ENCODE results near the gene CD300E.
"Not testable (repeated sequence)": the region's sequence is repeated elsewhere in the genome, so short reads cannot be mapped to it uniquely, and the experiment has no call there.

CD300E gene, protein sequence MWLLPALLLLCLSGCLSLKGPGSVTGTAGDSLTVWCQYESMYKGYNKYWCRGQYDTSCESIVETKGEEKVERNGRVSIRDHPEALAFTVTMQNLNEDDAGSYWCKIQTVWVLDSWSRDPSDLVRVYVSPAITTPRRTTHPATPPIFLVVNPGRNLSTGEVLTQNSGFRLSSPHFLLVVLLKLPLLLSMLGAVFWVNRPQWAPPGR
- total RNA-seq = 0 reads per million in 2 experiments

DNA sequence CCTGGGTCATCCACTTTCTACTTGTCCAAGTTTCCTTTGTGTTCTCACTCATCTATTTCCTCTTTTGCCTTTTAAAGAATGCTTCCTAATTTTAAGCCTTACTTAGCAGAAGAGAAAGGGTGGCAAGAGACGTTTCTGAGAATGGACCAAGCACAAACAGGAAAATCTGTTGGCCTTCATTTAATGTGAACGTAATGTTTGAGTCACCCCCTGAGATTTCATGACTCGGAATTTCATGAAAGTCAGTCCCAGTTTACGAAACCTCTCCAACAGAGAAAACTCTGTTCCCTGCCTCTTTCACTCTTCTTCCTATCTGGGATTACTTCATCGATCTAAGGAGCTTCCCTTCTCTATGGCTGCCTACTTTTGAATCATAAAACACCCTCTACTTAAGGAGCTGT is at the start of gene CD300E:
Gene CD300E (minus strand): TSS at position 46 of the 401 bp plus-strand sequence. CDS start 117 bp downstream, outside the sequence.
- DNase-seq (ENCODE audit: low read depth) = no peak

DNA sequence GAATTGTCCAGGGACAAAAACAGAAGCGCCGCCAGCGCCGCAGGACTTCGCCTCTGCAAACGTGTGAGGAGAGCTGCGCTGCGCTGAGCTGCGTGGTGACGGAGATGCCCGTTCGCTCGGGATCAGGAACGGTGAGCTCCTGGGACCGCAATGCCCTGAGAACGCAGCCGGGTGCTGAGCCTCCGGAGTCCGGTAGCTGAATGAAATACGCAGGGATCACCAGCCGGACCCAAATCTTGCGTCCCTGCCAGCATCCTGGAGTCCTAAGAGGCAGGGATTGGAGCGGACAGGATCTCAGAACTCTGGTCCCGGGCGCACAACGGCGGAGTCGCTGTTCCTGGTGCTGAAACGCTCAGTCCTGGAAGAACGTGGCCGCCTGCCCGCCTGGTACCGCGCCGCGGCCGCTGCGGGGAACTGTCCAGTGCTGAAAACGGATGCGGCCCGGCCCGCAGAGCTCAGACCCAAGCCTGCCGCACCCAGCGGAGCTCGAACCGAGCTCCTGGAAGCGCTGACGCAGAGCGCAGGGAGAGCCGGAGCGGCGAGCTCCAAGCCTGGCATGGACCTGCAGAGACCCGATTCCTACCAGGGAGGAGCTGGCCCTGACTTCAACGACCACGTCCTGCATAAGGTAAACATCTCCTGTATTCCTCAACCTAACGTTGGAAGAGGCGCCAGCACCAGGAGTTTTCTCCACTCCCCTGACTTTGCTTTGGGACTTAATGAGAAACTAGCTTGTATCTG is 47.7 kb upstream of the CD300E start:
- peak; percentile 66 for DNase-seq (ENCODE audit: low read depth)

DNA sequence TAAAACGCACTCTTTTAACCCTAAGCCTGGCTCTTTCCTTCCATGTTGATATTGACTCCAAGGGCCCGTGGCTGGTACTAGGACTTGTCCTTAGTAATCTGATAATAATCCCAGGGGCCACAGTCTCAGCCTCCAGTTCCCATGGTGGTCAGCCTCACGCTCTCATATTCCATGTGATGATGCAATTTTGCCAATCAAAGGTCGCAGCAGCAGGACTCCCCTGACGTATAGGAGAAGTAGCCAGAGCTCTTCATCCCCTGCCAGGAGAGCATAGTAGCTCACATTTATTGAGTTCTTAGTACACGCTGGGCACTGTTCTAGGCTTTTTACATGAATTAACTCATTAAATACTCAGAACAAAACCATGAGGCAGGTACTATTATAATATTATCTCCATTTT is 46.8 kb upstream of the CD300E start:
- no peak for DNase-seq (ENCODE audit: low read depth)

DNA sequence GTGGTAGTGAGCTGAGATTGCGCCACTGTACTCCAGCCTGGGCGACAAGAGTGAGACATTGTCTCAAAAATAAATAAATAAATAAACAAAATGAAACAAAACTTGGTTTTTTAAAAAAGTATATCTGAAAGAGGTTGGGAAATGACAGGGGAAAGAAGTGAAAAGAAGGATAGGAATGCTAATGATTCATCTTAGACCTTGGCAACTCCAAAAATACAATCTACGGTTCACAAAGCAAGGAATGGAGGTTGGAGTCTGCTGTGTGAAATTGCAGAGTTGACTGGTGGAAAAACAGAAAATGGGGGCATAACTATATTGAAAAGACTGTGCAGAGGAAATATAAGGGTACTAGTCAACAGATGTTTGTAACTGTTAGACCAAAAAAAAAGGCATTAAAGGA is 40.0 kb upstream of the CD300E start:
- no peak for DNase-seq (ENCODE audit: low read depth)

DNA sequence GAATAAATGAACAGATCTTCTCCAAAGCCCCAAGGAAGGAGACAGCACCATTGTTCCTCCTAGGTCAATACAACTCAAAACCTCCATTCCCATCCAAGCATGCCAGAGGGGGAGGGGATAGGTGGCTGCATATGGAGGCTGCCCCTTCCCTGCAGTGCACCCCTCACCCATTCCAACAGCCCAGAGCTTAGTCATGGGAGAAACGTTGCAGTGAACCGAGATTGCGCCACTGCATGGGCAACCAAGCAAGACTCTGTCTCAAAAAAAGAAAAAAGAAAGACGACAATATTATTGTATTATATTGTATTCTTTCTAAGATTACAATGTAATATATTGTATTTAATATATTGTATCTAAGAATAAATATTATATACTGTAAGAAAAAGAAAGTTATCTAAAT is 36.4 kb upstream of the CD300E start:
- DNase-seq (ENCODE audit: low read depth) = no peak

DNA sequence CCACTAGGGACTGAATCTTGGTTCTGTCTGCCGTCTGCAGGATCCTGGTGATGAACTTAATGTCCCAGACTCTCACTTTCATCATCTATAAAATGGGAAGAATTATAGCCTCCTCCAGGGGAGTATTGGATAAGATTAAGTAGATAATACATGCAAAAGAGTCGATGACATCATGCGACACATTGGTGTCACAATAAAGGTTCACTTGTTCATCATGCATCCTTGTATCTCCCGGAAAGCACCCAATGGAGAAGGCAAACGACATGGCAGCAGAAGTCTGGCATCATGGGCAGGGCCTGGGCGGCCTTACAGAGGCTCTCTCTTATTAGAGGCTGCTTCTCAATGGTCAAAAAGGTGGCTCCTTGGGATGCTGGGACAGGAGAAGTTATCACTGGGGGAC is 35.1 kb upstream of the CD300E start:
- no peak for DNase-seq (ENCODE audit: low read depth)

DNA sequence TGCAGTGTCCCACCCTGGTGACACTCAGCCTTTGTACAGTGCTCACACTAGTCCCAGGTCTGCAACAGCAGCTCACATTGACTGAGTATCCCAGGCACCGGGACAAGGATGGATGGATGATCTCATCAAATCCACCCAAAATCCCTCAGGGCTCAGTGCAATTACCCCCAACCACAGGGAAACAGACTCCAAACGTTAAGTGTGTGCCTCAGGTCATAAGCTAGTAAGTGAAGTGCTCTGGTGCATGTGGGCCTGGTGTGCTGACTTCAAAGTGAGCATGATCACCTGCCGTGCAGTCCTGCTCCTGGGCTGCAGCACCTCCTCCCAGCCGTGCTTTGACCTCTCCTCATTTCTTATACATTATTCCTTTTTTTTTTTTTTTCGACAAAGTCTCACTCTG is 31.2 kb upstream of the CD300E start:
- DNase-seq (ENCODE audit: low read depth) = no peak

DNA sequence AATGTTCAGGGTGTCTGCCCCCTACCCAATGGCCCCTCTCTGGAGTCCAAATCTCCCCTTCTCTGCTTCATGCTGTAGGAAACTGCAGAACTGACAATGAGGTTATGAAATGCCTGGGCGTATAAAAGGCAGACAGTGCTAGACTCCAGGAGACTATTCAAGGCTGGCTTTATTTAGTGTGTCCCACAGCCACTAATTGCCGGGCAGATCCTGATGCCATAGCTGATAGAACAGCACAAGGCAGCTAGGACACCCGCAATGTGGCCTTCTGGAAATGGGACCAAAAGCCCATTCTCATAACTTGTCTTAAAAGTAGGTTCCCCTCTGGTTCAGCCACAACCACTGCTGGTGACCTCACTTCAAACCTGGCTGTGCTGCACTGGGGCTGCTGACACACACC is 28.5 kb upstream of the CD300E start:
- no peak for DNase-seq (ENCODE audit: low read depth)

DNA sequence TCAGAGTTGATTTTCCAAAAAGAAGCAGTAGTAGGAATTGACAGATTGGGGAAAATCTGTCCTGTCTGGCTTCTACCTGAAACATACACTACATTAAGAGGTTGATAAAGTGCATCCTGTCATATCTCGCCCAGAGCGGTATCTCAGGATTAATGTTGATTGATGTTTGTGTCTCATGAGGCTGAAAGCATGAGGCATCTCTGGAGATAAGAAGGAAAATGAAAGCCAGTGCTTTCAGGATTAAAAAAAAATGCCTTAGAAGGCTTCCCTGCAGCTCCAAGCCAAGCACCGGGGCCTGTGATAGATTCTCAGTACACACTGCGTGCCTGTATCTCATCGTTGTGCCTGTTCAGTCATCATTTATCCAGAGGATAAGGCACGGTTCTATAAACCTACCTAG is 26.4 kb upstream of the CD300E start:
- DNase-seq (ENCODE audit: low read depth) = no peak

DNA sequence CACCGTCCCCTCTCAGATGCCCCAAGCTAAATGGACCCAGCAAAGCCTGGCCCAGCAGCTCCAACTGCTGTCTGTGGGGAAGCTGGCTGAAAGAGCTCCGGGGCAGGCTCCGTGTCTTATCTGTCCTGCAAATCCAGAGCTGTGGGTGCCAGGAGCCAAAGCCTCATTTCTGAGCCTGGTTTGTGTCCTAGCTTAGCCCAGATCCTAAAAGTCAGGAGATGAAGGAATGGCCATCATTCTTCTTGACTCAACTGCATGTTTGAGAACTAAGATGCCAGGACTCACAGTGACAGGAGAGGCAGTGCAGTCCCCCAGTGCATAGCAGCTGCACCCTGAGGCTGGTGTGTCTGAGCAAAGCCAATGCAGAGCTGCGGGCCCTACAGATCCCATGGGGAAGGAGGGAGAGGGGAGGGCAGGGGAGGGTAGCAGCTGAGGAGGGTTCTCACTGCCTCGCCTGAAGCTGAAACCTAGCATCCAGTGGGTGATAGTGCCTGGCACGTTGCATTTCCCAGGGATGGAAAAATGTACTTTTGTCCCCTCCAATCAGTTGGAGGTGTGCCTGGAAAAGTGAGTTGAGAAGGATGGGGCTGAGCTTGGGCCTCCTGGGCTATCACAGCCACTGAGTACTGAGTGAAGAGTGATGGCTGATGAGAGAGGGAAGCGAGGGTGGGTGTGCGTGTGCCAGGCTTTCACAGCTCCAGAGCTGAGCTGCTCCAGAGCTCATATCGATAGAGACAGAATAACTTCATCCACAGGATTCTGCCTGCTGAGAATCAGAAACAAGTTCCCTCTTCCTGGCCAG is 24.5 kb upstream of the CD300E start:
- no peak for DNase-seq (ENCODE audit: low read depth)

DNA sequence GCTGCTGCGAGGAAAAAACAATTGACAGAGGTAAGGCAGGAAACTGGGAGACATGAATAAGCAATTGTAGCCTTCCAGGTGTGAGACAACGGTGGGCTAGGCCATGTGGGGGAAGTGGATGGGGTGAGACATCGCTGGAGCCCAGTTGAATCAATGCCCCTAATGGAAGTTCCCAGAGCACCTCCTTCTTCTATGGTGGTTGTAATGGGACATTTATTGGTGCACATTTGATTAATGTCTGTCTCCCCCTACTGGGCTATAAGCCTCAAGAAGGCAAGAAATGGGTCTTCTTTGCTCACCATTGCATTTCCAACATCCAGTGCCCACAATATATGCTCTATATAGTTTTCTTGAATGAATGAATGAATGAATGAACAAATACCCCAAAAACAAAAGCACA is 22.7 kb upstream of the CD300E start:
- DNase-seq (ENCODE audit: low read depth) = no peak

DNA sequence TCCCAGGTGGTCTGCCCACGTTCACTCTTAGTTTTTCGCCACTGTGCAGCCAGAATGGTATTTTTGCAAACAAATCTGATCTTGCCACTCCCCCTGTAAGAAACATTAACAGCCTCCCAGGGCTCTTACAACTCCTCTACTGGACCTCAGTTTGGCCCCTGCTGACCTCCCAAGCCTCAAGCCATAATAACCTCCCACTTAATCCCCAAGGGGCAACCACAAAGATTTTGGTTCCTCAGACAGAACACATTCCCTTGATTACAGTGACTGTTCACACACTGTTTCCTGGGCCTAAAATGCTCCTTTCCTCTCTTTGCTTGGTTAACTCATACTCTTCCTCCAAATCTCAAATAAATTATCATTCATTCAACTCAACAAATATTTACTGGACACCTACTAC is 21.5 kb upstream of the CD300E start:
- no peak for DNase-seq (ENCODE audit: low read depth)

DNA sequence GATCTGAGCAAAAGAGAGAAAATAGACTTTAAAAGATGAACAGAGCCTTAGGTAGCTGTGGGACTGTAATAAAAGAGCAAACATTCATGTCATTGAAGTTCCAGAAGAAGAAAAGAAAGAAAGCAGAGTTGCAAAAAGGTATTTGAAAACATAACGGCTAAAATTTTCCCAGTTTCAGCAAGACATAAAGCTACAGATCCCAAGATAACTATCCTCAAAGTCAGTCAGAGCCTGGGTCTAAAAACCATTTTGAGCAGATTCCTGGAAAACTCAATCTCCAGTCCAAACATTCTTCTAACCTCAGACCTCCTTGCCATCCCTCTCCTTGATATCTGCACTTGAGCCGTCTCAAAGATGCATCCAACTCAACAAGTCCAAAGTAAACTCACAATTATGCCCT is 20.9 kb upstream of the CD300E start:
- DNase-seq (ENCODE audit: low read depth) = no peak

DNA sequence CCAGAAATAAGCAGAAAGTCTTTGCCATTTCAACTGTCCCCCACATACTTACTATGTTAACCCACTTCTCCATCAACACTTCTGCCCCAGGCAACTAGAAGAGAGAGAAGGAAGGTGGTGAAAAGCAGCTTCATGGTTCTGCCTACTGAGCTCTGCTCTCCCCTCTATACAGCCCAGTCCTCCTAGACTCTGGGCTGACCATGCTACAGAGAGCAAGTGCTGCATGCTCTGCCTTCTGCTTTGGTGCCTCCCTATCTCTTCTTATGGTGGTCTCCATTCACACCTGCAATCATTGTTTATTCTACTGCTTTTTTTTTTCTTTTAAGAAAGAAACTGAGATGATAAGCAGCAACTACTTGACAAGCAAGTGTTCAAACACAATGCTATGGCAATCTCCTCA is 20.3 kb upstream of the CD300E start:
- DNase-seq (ENCODE audit: low read depth) = no peak

DNA sequence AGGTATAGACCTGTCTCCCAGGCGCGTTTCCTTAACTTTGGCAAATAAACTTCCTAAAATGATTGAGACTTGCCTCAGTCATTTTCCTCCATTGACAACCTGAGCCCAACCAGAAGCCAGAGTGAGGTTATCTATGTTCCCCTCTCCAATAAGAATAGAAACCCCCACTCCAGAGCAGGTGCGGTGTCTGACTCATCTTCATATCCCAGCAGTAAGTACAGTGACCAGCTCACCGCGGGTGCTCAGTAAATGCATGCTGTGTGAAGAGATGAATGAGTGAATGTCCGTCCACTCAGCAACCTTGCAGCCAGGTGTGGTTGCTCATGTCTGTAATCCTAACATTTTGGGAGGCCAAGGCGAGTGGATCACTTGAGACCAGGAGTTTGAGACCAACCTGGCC is 19.5 kb upstream of the CD300E start:
- DNase-seq (ENCODE audit: low read depth) = no peak

DNA sequence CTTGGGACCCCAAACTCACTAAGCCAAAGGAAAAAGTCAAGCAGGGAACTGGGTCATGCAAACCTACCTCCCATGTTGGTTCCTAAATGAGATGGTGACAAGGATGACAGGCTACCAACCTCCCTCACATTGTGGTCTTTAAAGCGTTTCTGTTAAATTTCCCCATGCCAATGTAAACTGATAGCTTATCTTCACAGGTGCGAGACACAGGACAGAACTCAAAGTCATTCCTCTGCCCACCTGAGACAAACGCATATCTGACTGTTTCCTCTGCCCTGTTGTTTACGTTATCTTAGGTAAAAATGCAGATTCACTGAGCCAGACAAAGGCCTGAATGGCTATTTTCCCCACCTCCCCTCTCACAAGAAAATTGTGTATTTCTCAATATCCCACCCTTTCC is 19.0 kb upstream of the CD300E start:
- no peak for DNase-seq (ENCODE audit: low read depth)

DNA sequence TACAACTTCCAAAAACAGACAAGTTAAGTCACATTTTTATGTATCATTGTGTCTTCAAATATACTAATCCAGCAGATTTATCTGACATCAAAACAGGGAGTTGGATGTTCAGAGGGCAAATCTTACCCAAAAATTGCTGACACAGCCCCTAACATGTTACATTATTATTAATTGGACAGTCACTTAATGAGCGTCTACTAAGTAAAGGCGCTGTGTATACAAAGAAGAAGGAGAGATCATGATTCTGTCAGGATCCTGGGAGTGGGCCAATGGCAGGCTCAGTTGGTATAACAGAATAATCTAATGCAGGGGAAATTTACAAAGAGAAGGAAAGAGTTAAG is 18.4 kb upstream of the CD300E start:
- no peak for DNase-seq (ENCODE audit: low read depth)

DNA sequence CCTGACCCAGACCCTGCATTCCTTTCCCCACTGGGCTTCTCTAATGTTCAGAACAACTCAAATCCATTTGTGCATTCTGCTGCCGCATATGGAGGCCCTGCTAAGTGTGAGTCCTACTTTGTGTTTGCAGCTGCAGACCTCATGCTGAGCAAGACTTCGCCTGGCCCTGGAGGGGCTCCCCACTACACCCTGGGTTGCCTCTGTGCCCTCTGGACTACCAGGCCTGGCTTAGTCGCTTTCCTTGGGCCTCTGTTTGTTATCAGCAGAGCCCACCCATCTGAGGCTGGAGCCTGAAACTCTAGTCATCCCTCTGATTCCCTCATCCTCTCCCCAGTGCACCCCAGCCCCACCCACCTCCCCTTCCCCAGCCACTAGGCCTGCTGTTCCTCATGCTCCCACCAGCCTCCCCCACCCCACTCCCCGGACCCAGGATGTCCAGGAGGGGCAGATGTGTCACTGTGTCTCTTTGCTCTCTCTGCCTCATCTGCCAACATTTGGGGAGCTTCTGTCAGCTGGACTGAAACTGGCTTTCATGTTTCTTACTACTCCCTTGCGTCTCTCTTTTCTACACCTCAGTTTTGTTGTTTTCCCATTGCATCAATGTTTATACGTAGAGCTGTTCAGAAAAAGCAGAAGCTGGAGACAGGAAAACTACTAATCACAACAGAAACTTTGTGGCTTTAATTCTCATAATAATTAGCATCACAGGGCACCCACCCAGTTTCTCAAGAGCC is 17.9 kb upstream of the CD300E start:
- DNase-seq (ENCODE audit: low read depth) = no peak

DNA sequence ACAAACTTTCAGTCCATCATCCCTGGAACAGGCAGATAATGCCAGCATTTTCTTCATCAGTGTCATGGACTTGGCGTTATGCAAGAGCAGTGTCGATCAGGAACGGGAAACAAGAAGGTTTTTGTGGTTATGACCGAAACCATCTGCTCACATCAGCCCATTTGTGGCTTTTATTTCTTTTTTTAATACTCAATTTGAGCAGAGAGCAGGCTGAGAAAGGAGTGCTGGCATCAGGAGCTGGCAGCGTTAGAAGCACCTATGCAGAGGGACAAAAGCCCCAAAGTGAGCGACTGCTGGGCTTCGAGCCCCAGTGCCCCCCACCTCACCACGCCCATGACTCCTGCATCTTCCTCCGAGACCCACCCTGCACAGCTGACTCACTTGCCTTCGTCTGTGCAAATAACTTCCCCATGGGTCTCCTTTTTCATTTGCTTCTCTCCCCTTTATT is 16.2 kb upstream of the CD300E start:
- DNase-seq (ENCODE audit: low read depth) = no peak

DNA sequence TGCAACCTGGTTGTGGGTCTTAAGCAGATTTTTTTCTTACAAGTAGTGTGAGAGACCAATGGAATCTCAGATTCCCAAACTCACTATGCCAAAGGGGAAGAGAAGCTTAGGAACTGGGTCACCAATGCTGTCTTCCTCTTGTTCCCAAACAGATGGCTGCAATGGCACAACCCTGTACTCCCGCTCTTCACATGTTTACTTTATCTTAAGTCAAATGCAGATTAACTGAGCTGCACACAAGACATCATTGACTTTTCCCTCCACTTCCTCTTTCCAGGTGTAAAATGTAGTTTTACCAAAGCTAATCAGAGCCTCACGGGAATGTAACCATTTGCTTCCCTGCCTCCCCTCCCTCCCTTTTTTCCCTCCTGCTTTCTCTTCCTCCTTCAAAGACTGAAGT is 14.4 kb upstream of the CD300E start:
- no peak for DNase-seq (ENCODE audit: low read depth)

DNA sequence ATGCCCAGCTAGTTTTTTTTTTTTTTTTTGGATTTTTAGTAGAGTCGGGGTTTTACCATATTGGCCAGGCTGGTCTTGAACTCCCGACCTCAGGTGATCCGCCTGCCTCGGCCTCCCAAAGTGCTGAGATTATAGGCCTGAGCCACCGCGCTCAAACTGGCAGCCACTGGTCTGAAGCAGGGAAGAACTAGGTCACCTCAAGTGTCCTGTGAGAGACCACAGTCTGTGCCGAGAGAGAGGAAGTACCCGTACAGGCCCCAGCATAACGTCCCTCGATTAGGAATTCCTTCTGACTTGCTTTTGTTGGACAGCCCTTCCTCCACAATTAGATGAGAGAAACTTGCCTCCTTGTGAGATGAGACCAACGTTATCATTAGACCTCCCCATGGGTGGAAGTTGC is 13.7 kb upstream of the CD300E start:
- DNase-seq (ENCODE audit: low read depth) = no peak

DNA sequence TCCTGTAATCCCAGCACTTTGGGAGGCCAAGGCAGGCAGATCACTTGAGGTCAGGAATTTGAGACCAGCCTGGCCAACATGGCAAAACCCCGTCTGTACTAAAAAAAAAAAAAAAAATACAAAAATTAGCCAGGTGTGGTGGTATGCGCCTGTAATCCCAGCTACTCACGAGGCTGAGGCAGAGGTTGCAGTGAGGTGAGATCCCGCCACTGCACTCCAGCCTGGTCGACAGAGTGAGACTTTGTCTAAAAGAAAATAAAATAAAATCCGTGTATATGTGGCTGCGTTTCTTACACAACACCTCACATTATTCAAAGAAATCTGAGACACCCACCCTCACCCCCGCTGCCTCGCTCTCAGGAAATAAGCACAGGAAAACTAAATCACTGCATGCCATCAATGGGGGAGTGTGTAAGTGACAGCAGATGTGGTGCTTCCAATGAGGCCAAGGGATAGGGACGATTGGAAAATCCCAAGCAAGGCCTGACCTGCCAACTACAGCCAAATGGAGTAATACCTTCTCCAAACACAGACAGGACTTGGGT is 13.1 kb upstream of the CD300E start:
- DNase-seq (ENCODE audit: low read depth) = not testable (repeated sequence)
